Activated naive CD4-positive, alpha-beta T cell treated with anti-CD3 and anti-CD28 coated beads for 36 hours (primary cell): ENCODE results near the gene C1orf21. TPM values are rescaled to one million over a fixed set of nuclear protein-coding genes. Genes with fewer than 3 reads are reported as not detected.

Experiments used
- CTCF ChIA-PET: fragments of 350-600 bp; sonication (Branson Sonifier 250); formaldehyde crosslinking; loops from one replicate; lab custom pipeline; 2021; ENCODE audit warnings: antibody characterized with exemption; lab: Charles Lee
- DNase-seq: peaks from one replicate; pipeline ENCODE4 v3.0.0-alpha.2; 2020
- H3K27ac Mint-ChIP-seq: one replicate; pipeline ENCODE4 v1.8.0; 2021; ENCODE audit warnings: mild to moderate bottlenecking, mixed read lengths
- H3K27me3 Mint-ChIP-seq: one replicate; pipeline ENCODE4 v1.8.0; 2021; ENCODE audit warnings: low read depth, mixed read lengths
- H3K36me3 Mint-ChIP-seq: one replicate; pipeline ENCODE4 v1.8.0; 2021; ENCODE audit warnings: low read depth, mixed read lengths
- H3K4me1 Mint-ChIP-seq: one replicate; pipeline ENCODE4 v1.8.0; 2021; ENCODE audit warnings: low read depth, mixed read lengths
- H3K4me3 Mint-ChIP-seq: one replicate; pipeline ENCODE4 v1.8.0; 2021; ENCODE audit warnings: mild to moderate bottlenecking, moderate library complexity, mixed read lengths
- H3K9me3 Mint-ChIP-seq: one replicate; pipeline ENCODE4 v1.8.0; 2021; ENCODE audit warnings: mixed read lengths
- intact Hi-C: fragments of 100-400 bp; cut with micrococcal nuclease; formaldehyde crosslinking; loops from one replicate; pipeline ENCODE4 v1.15.1; 2023
- total RNA-seq, 2 experiments: library from RNA; stranded (reverse); gene quantifications; one replicate each; pipeline ENCODE4 v1.2.3, GENCODE V29; 2021

Gene C1orf21
- total RNA-seq, 2 experiments from 2014 or later = 1.2 to 1.4 TPM

DNA sequence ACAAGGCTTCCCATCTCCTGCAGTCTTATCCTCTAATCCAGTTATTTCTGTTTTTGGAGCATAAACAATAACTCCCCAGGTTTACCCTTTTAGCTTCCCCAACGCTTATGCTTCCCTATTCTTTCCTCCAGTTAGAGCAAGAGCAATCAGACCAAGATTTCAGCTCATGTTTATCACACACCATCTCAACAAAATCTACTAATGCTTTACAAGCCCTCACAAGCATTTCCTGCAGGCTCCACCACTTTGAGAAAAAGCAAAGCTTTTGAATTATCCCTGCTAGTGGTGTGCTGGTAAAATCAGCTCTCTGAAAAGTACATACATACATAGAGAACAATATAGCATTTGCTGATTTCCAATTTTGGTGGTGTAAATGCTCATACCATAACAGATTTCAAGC is 275.0 kb downstream of the C1orf21 start:
- Mint-ChIP-seq H3K27ac (no peak overlapping the region), H3K9me3 (no peaks in the 10 kb centered on the region), H3K27me3 (peaks cover 20% of the 10 kb centered on the region), H3K36me3 (no peaks in the 10 kb centered on the region), H3K4me3 (no peak overlapping the region), H3K4me1 (peaks cover 1% of the 10 kb centered on the region)
- intact Hi-C loops = loop anchor here (2.0 to 5.0 kb wide), 2 partner anchors 275 to 420 kb away; partner anchors contain the start of gene C1orf21
- DNase-seq = no peak
- CTCF ChIA-PET = interaction anchor here (1.3 kb wide), 1 partner anchor 9 kb away, joined by 5 read pairs; no protein-coding TSS in a partner anchor

DNA sequence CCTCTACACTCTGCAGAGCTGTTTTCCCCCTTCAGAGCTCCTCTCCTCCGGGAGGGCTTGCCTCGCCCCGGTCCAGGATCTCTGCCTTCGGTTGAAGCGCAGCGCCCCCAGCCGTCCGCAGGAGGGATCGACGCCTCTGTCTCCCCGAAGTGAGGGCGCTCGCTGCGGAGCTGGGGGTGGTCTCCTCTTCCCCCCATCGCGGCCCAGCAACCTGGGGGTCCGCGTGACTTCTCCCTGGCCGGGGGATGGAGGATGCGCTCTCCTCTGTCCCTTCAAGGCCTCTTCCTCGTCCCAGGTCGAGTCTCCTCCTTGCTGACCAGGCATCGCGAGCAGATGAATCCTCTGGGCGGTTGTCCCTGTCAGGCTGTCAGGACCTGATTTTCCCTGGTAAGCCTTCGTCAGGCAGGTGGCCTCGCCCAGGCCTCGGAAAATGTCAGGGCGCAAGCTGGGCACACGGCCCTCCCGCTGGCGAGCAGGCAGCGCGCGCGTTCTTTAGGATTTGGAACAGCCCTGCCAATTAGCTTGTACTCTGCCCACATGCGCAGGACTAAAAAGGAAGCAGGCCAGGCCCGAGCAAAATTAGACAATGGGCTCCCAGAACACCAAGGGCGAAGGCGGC is 277.3 kb downstream of the C1orf21 start:
- Mint-ChIP-seq H3K9me3 (no peaks in the 10 kb centered on the region), H3K36me3 (no peaks in the 10 kb centered on the region), H3K4me1 (peaks cover 1% of the 10 kb centered on the region), H3K27me3 (peaks cover 20% of the 10 kb centered on the region), H3K27ac (no peak overlapping the region), H3K4me3 (no peak overlapping the region)
- DNase-seq = peak; percentile 61
- CTCF ChIA-PET = interaction anchor here (0.5 to 1.9 kb wide), 16 partner anchors 9 to 500 kb away, joined by 3 to 7 read pairs (median 3); no protein-coding TSS in a partner anchor
- intact Hi-C loops = loop anchor here (1.0 to 5.0 kb wide), 2 partner anchors 422 to 589 kb away; no protein-coding TSS in a partner anchor

DNA sequence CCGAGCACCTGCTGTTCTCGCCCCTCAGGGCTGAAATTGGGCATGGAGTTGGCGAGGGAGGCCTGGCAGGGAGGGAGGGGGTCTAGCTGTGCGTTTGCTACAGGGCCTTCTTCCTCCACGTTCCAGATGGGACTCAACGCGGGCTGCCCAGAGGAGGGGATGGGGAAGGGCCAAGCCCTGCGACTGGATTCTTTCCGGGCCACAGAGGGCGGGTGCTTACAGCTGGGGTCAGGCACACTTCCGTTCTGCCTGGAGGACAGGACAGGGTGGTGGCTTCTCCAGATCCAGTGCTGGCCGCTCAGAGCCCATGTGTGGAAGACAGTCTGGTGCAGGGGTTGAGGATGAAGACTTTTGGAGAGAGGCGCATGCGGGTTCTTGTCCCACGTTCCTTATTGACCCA is 277.8 kb downstream of the C1orf21 start:
- Mint-ChIP-seq H3K36me3 (no peaks in the 10 kb centered on the region), H3K27me3 (peaks cover 20% of the 10 kb centered on the region), H3K9me3 (no peaks in the 10 kb centered on the region), H3K27ac (no peak overlapping the region), H3K4me1 (peaks cover 1% of the 10 kb centered on the region), H3K4me3 (no peak overlapping the region)
- DNase-seq = no peak
- CTCF ChIA-PET = interaction anchor here (0.6 to 1.9 kb wide), 7 partner anchors 13 to 317 kb away, joined by 3 to 7 read pairs (median 3); no protein-coding TSS in a partner anchor
- intact Hi-C loops = loop anchor here (1.0 to 5.0 kb wide), 2 partner anchors 422 to 589 kb away; no protein-coding TSS in a partner anchor

DNA sequence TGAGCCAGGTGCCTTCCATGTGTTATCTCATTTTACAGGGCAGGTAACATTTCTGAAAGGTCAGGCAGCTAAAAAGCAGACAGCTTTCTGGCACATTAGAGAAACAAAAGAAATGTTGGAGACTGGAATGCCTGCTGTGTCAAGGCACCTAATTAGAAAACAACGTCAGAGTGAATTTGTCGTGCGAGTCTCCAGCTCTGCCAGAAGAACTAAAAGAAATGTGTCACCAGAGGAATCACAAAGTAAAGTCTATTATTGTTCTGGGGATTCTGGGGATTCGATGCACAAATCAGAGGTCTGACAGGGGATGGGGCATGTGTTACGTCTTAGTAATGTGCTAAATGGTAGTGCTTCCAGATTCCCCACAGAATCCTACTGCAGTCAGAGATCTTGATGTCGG is 278.5 kb downstream of the C1orf21 start:
- peaks cover 20% of the 10 kb centered on the region for H3K27me3 Mint-ChIP-seq
- H3K9me3 Mint-ChIP-seq = no peaks in the 10 kb centered on the region
- H3K4me1 Mint-ChIP-seq = peaks cover 1% of the 10 kb centered on the region
- DNase-seq = no peak
- no peak overlapping the region for H3K4me3 Mint-ChIP-seq
- H3K27ac Mint-ChIP-seq = no peak overlapping the region
- CTCF ChIA-PET = interaction anchor here (1.9 kb wide), 1 partner anchor 12 kb away, joined by 7 read pairs; no protein-coding TSS in a partner anchor
- no peaks in the 10 kb centered on the region for H3K36me3 Mint-ChIP-seq
- intact Hi-C loops = no loop called here

DNA sequence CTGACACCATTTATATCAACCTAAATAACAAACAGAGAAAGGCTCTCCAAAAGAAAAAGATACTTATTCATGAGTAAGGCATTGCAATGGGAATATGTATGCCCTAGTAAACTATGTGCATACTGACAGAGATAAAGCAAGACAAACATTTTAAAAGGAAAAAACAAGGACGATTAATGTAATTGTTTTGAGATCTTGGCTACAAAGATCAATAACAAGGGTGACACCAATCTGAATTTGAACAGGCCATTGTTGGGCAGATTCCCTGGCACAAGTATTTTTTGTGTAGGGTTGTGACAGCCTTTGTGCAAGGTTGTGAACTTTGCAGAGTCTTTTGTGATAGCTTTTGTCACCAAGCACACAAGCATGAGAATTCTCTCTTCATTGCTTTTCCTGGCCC is 282.6 kb downstream of the C1orf21 start:
- DNase-seq = no peak
- intact Hi-C loops = no loop called here
- CTCF ChIA-PET = interaction anchor here (0.6 to 0.7 kb wide), 2 partner anchors 15 to 313 kb away, joined by 3 read pairs; no protein-coding TSS in a partner anchor
- Mint-ChIP-seq H3K27me3 (peaks cover 32% of the 10 kb centered on the region), H3K4me3 (no peak overlapping the region), H3K27ac (no peak overlapping the region), H3K4me1 (no peaks in the 10 kb centered on the region), H3K36me3 (no peaks in the 10 kb centered on the region), H3K9me3 (no peaks in the 10 kb centered on the region)

DNA sequence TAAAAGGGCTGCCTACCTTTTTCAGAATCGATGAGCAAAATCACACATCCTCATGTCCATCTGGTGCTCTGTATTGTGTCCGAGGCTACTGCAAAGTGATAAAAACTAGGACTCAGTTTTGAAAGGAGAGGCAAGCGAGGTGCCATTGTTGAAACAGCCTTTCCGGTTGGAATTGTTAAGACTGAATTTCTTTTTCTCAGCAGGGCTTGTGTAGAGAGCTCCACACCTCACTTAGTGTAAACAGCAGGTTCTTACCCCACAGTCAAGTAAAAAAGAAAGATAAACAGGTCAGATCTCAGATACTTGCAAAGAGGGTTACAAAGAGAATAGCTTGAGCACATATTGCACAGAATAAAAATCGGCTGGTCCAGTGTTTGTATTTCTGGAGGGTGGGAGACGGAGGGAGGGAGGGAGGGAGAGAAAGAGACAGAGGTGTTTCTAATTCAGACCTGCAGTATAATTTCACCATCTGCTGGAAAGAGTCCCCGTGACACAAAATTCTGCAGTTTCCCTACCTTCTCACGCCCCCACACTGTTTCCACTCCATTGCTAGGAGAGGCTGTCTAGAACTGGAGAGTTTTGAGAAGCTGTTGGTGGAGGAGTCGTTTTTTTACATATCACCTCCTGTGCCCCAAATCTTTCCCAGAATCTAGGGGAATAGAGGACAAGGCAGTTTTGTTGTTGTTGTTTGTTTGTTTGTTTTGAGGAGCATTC is 285.3 kb downstream of the C1orf21 start:
- DNase-seq = no peak
- no peaks in the 10 kb centered on the region for H3K9me3 Mint-ChIP-seq

DNA sequence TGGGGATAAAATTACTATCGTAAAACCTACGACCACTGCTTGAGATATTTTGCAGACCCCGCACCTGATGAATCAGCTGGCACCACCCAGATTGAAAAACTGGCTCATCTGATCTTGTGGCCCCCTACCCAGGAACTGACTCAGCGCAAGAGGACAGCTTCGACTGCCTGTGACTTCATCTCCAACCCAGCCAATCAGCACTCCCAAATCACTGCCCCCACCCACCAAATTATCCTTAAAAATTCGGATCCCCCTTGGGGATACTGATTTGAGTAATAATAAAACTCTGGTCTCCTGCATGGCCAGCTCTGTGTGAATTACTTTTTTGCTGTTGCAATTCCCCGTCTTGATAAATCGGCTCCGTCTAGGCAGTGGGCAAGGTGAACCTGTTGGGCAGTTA is 286.5 kb downstream of the C1orf21 start:
- DNase-seq = no peak
- intact Hi-C loops = no loop called here
- no peak overlapping the region for H3K27ac Mint-ChIP-seq
- no peaks in the 10 kb centered on the region for H3K4me1 Mint-ChIP-seq
- no peaks in the 10 kb centered on the region for H3K36me3 Mint-ChIP-seq
- H3K9me3 Mint-ChIP-seq = no peaks in the 10 kb centered on the region
- no peak overlapping the region for H3K4me3 Mint-ChIP-seq
- peaks cover 22% of the 10 kb centered on the region for H3K27me3 Mint-ChIP-seq
- CTCF ChIA-PET = interaction anchor here (1.1 kb wide), 1 partner anchor 10 kb away, joined by 3 read pairs; no protein-coding TSS in a partner anchor

More for the DNA sequence above, 285.3 kb downstream of the C1orf21 start:
- no peak overlapping the region for H3K27ac Mint-ChIP-seq
- H3K4me1 Mint-ChIP-seq = no peaks in the 10 kb centered on the region
- H3K36me3 Mint-ChIP-seq = no peaks in the 10 kb centered on the region
- intact Hi-C loops = no loop called here
- CTCF ChIA-PET = no interaction called here
- H3K27me3 Mint-ChIP-seq = peaks cover 22% of the 10 kb centered on the region
- H3K4me3 Mint-ChIP-seq = no peak overlapping the region

DNA sequence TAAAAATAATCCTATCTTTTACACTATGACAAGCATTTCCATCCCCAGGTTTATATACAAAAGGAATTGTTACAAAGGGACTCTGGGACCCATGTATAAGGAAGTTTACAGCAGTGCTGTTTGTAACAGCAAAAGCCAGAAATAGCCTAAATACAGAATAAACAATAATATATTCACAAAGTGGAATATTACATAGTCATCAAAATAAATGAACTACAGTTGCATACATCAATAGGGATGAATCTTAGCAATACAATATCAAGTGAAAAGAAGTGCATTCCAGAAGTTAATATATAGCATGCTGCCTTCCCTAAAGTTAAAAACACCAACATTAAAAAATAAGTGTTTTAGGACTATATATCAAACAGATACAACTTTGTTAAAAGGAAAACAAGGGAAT is 290.5 kb downstream of the C1orf21 start:
- Mint-ChIP-seq H3K4me1 (no peaks in the 10 kb centered on the region), H3K36me3 (no peaks in the 10 kb centered on the region), H3K4me3 (no peak overlapping the region), H3K9me3 (peaks cover 14% of the 10 kb centered on the region), H3K27ac (no peak overlapping the region), H3K27me3 (peaks cover 16% of the 10 kb centered on the region)
- DNase-seq = no peak
- intact Hi-C loops = no loop called here
- CTCF ChIA-PET = interaction anchor here (0.7 to 2.1 kb wide), 2 partner anchors 13 to 16 kb away, joined by 4 to 7 read pairs; no protein-coding TSS in a partner anchor
